ENCODE data around the gene CCDC120. TPM values are rescaled to one million over a fixed set of nuclear protein-coding genes. Genes with fewer than 3 reads are reported as not detected.
A peak's percentile ranks its signal among the peaks of the same experiment; 100 is the strongest.

The CCDC120 gene
- total and polyA plus RNA-seq, 9 of the 15 experiments (the other 6 are each of a cell fraction or from before 2014, with no cell fraction given) = 0.13 to 3.6 (median 0.54) TPM

GRCh38 chrX:49037883-49038475 is 20.8 kb upstream of the CCDC120 start:
- CTCF ChIA-PET (ENCODE audit: low intra/inter-chr PET ratio) = no interaction called here
- H2AFZ ChIP-seq (ENCODE audit: low read depth, low read length) = no peak overlapping the region
- H3K4me3 ChIP-seq = no peak overlapping the region
- in situ Hi-C loops (cut with MboI) (no loop called here), intact Hi-C loops (cut with micrococcal nuclease) (no loop called here)
- peaks cover 53% of the 10 kb centered on the region; the same call in 2 of the 3 replicates for H3K36me3 ChIP-seq (ENCODE audit: control insufficient read depth, insufficient read depth, low read length)
- FAIRE-seq = no peak
- 66% methylated on average over 5 of the region's 15 CpGs for WGBS (ENCODE audit: insufficient coverage, low coverage, missing lambda C conversion rate)
- peak overlapping the region; percentile 74; the same call in 2 of the 3 replicates for H3K27ac ChIP-seq (ENCODE audit: extremely low read depth, low read depth, low read length)
- H3K9me1 ChIP-seq (ENCODE audit: control insufficient read depth, insufficient read depth, low read length) = no peaks in the 10 kb centered on the region
- peaks cover 35% of the 10 kb centered on the region for H3K79me2 ChIP-seq (ENCODE audit: control insufficient read depth, insufficient read depth, low read length)
- H3K27me3 ChIP-seq (ENCODE audit: control insufficient read depth in 2 of 2, insufficient read depth in 2 of 2, low read length in 2 of 2) = no peaks in the 10 kb centered on the region
- no TSS peak for BruUV-seq (replicated peaks)
- no peak overlapping the region for H3K9ac ChIP-seq (ENCODE audit: insufficient read depth in 1 of 2, low read depth in 2 of 2, low read length in 2 of 2)
- peaks cover 31 to 37% of the 10 kb centered on the region in 2 experiments; a peak in 4 of 5 replicates for H3K4me1 ChIP-seq (replicated peaks in 1 of 2; ENCODE audit: control insufficient read depth in 2 of 2, insufficient read depth in 2 of 2, low read length in 2 of 2)
- peak in 2 of 4 experiments; percentile 33 to 44 for DNase-seq (ENCODE audit: extremely low read depth in 1 of 4, low spot score in 3 of 4)
- no peaks in the 10 kb centered on the region for H4K20me1 ChIP-seq (replicated peaks; ENCODE audit: control insufficient read depth, insufficient read depth, low read length)
- no peak overlapping the region for H3K4me2 ChIP-seq (ENCODE audit: insufficient read depth, low read length)
- POLR2A ChIA-PET = no interaction called here
- no peaks in the 10 kb centered on the region for H3K9me3 ChIP-seq (replicated peaks; ENCODE audit: control insufficient read depth, insufficient read depth, low read depth, low read length)
- ATAC-seq = no peak
- TF ChIP-seq, protein P1, sequence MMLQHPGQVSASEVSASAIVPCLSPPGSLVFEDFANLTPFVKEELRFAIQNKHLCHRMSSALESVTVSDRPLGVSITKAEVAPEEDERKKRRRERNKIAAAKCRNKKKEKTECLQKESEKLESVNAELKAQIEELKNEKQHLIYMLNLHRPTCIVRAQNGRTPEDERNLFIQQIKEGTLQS (IDR thresholded peaks at IDR 0.05) = peak; percentile 98
- TF ChIP-seq, protein P1 (CRISPR knock-in tag; conservative IDR thresholded peaks at IDR 0.05) = 0 out of 2 replicates have a peak, but pooled peaks have one; percentile 42
- no peak for TF ChIP-seq RBM34 (IDR thresholded peaks at IDR 0.05; ENCODE audit: borderline replicate concordance, insufficient read depth, low read length)
- peak; percentile 94 for TF ChIP-seq ATF7 (IDR thresholded peaks at IDR 0.05)
- no peak for TF ChIP-seq ZNF398 (CRISPR knock-in tag; IDR thresholded peaks at IDR 0.05)
- TF ChIP-seq, protein P2, sequence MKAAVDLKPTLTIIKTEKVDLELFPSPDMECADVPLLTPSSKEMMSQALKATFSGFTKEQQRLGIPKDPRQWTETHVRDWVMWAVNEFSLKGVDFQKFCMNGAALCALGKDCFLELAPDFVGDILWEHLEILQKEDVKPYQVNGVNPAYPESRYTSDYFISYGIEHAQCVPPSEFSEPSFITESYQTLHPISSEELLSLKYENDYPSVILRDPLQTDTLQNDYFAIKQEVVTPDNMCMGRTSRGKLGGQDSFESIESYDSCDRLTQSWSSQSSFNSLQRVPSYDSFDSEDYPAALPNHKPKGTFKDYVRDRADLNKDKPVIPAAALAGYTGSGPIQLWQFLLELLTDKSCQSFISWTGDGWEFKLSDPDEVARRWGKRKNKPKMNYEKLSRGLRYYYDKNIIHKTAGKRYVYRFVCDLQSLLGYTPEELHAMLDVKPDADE (conservative IDR thresholded peaks at IDR 0.05; ENCODE audit: control insufficient read depth, low read depth, low read length) = no peak
- peak; percentile 59; the same call in 1 of the 2 replicates for TF ChIP-seq CREB1 (IDR thresholded peaks at IDR 0.05)
- no peak; the same call in 1 of the 2 replicates for TF ChIP-seq CREB1 (CRISPR knock-in tag; IDR thresholded peaks at IDR 0.05)
- no peak for TF ChIP-seq STAT5B (CRISPR knock-in tag; IDR thresholded peaks at IDR 0.05)
- no peak for TF ChIP-seq ZKSCAN3 (CRISPR knock-in tag; IDR thresholded peaks at IDR 0.05)
- no peak for TF ChIP-seq NEUROD1 (IDR thresholded peaks at IDR 0.05; ENCODE audit: borderline replicate concordance, low read depth, low read length, partially characterized antibody)
- peak; percentile 33; the same call in 1 of the 2 replicates for TF ChIP-seq RBFOX2 (IDR thresholded peaks at IDR 0.05; ENCODE audit: low read depth, low read length)
- TF ChIP-seq NFYB (IDR thresholded peaks at IDR 0.05; ENCODE audit: extremely low read depth, insufficient read length) = no peak
- no peak for TF ChIP-seq SMARCB1 (IDR thresholded peaks at IDR 0.05; ENCODE audit: insufficient read length, low read depth)
- TF ChIP-seq ATF1 (CRISPR knock-in tag; IDR thresholded peaks at IDR 0.05) = no peak
- peak; percentile 80 for TF ChIP-seq ATF1 (tag; IDR thresholded peaks at IDR 0.05)
- peak; percentile 81 for TF ChIP-seq JUN (IDR thresholded peaks at IDR 0.05; ENCODE audit: borderline replicate concordance, low read depth, low read length)
- TF ChIP-seq JUN (CRISPR knock-in tag; IDR thresholded peaks at IDR 0.05; ENCODE audit: borderline replicate concordance) = no peak
- peak; percentile 84 for TF ChIP-seq JUND (IDR thresholded peaks at IDR 0.05; ENCODE audit: borderline replicate concordance, low read depth, low read length)
- TF ChIP-seq JUND (tag; IDR thresholded peaks at IDR 0.05; ENCODE audit: borderline replicate concordance, low read depth, low read length) = peak; percentile 88
